ENCODE measurements around the gene PSIP1. TPM values are rescaled to one million over a fixed set of nuclear protein-coding genes. Genes with fewer than 3 reads are reported as not detected.

Gene PSIP1
- total RNA-seq, 1 experiment from 2014 or later, result 302 TPM

GRCh38 chr9:15469862-15470261, 40.9 kb downstream of the PSIP1 start:
- Mint-ChIP-seq H3K9me3 (no peaks in the 10 kb centered on the region), H3K27me3 (ENCODE audit: low read depth) (no peaks in the 10 kb centered on the region), H3K36me3 (peaks cover 79% of the 10 kb centered on the region), H3K27ac (peak overlapping the region; percentile 91; the same call in 1 of the 2 replicates), H3K4me1 (no peaks in the 10 kb centered on the region), H3K4me3 (no peak overlapping the region)
- ATAC-seq (no peak), DNase-seq (ENCODE audit: low spot score) (no peak)
- CTCF ChIA-PET, result interaction anchor here (1.1 kb wide), 1 partner anchor 16 kb away, joined by 4 read pairs; no protein-coding TSS in a partner anchor
- POLR2A ChIA-PET, result no interaction called here
- TF ChIP-seq E2F4 (CRISPR knock-in tag; IDR thresholded peaks at IDR 0.05; ENCODE audit: borderline replicate concordance, low read depth) (no peak), PREB (CRISPR knock-in tag; IDR thresholded peaks at IDR 0.05; ENCODE audit: borderline replicate concordance) (no peak), NR3C1 (CRISPR knock-in tag; conservative IDR thresholded peaks at IDR 0.05; ENCODE audit: low read depth) (no peak), STAT6 (CRISPR knock-in tag; conservative IDR thresholded peaks at IDR 0.05; ENCODE audit: low read depth) (no peak), ZNF232 (CRISPR knock-in tag; IDR thresholded peaks at IDR 0.05) (no peak), ZNF423 (CRISPR knock-in tag; IDR thresholded peaks at IDR 0.05) (no peak), USF2 (CRISPR knock-in tag; IDR thresholded peaks at IDR 0.05) (no peak), ZNF263 (CRISPR knock-in tag; IDR thresholded peaks at IDR 0.05; ENCODE audit: low read depth) (no peak), TEAD1 (CRISPR knock-in tag; IDR thresholded peaks at IDR 0.05) (no peak), JAZF1 (CRISPR knock-in tag; IDR thresholded peaks at IDR 0.05) (no peak), TCF7 (CRISPR knock-in tag; IDR thresholded peaks at IDR 0.05; ENCODE audit: low read depth) (no peak), RELA (CRISPR knock-in tag; IDR thresholded peaks at IDR 0.05; ENCODE audit: borderline replicate concordance) (no peak)

- Mint-ChIP-seq H3K36me3 (peaks cover 81% of the 10 kb centered on the region), H3K4me3 (no peak overlapping the region), H3K27me3 (ENCODE audit: low read depth) (no peaks in the 10 kb centered on the region), H3K9me3 (no peaks in the 10 kb centered on the region), H3K27ac (no peak overlapping the region), H3K4me1 (no peaks in the 10 kb centered on the region)
- DNase-seq (ENCODE audit: low spot score) (no peak), ATAC-seq (no peak)
- ChIA-PET CTCF (interaction anchor here (0.8 kb wide), 1 partner anchor 64 kb away, joined by 3 read pairs; no protein-coding TSS in a partner anchor), POLR2A (no interaction called here)
- TF ChIP-seq ESRRA (CRISPR knock-in tag; IDR thresholded peaks at IDR 0.05; ENCODE audit: borderline replicate concordance), result no peak
- TF ChIP-seq CDX4 (CRISPR knock-in tag; IDR thresholded peaks at IDR 0.05; ENCODE audit: borderline replicate concordance), result no peak
- TF ChIP-seq ZNF138 (CRISPR knock-in tag; conservative IDR thresholded peaks at IDR 0.05), result no peak
- no peak for TF ChIP-seq STAT6 (CRISPR knock-in tag; conservative IDR thresholded peaks at IDR 0.05; ENCODE audit: low read depth)
- TF ChIP-seq NFE2L1 (CRISPR knock-in tag; IDR thresholded peaks at IDR 0.05), result no peak
- no peak for TF ChIP-seq ZNF423 (CRISPR knock-in tag; IDR thresholded peaks at IDR 0.05)
- no peak for TF ChIP-seq CREB1 (CRISPR knock-in tag; IDR thresholded peaks at IDR 0.05)
- no peak for TF ChIP-seq RORB (CRISPR knock-in tag; IDR thresholded peaks at IDR 0.05)
- no peak for TF ChIP-seq AFF4 (CRISPR knock-in tag; IDR thresholded peaks at IDR 0.05; ENCODE audit: borderline replicate concordance)
- no peak for TF ChIP-seq SMAD4 (CRISPR knock-in tag; IDR thresholded peaks at IDR 0.05)
- no peak for TF ChIP-seq ATF3 (CRISPR knock-in tag; conservative IDR thresholded peaks at IDR 0.05)
- no peak for TF ChIP-seq ELF4 (CRISPR knock-in tag; IDR thresholded peaks at IDR 0.05; ENCODE audit: low read depth)
Measured at GRCh38 chr9:15469406-15469805, 41.4 kb downstream of the PSIP1 start.

All from WTC11 (cell line).